Neural crest cell (in vitro differentiated cells): ENCODE data around the gene CHCHD6. TPM values are rescaled to one million over a fixed set of nuclear protein-coding genes. Genes with fewer than 3 reads are reported as not detected.

ENCODE experiments used
- DNase-seq: peaks from one replicate; pipeline ENCODE4 v3.0.0; 2021; ENCODE audit warnings: low read depth, mixed read lengths, low spot score
- H3K27ac Mint-ChIP-seq: one replicate; pipeline ENCODE4 v1.8.0; 2021; ENCODE audit warnings: mild to moderate bottlenecking, mixed read lengths; ENCODE audit not compliant: unreplicated experiment
- H3K27me3 Mint-ChIP-seq: 2 replicates; pipeline ENCODE4 v1.8.0; 2021; ENCODE audit warnings: low read depth, mild to moderate bottlenecking, mixed read lengths
- H3K36me3 Mint-ChIP-seq: 2 replicates; pipeline ENCODE4 v1.8.0; 2021; ENCODE audit warnings: low read depth, mild to moderate bottlenecking, mixed read lengths
- H3K4me1 Mint-ChIP-seq: 2 replicates; pipeline ENCODE4 v1.8.0; 2021; ENCODE audit warnings: mixed read lengths
- H3K4me3 Mint-ChIP-seq: one replicate; pipeline ENCODE4 v1.8.0; 2021; ENCODE audit warnings: mild to moderate bottlenecking, mixed read lengths
- H3K9me3 Mint-ChIP-seq: 2 replicates; pipeline ENCODE4 v1.8.0; 2021; ENCODE audit warnings: mixed read lengths
- total RNA-seq: library from RNA; stranded (reverse); gene quantifications from 2 replicates; pipeline ENCODE4 v1.2.1, GENCODE V29; 2021
- TF ChIP-seq, protein P1 (sequence below): fragments of 200-600 bp; sonication (generic); conservative IDR thresholded peaks from 2 replicates; pipeline ENCODE4 v1.5.0; 2021; ENCODE audit warnings: antibody characterized with exemption, mild to moderate bottlenecking

CHCHD6 gene
- total RNA-seq, 1 donor from 2014 or later = 32.9 TPM

DNA sequence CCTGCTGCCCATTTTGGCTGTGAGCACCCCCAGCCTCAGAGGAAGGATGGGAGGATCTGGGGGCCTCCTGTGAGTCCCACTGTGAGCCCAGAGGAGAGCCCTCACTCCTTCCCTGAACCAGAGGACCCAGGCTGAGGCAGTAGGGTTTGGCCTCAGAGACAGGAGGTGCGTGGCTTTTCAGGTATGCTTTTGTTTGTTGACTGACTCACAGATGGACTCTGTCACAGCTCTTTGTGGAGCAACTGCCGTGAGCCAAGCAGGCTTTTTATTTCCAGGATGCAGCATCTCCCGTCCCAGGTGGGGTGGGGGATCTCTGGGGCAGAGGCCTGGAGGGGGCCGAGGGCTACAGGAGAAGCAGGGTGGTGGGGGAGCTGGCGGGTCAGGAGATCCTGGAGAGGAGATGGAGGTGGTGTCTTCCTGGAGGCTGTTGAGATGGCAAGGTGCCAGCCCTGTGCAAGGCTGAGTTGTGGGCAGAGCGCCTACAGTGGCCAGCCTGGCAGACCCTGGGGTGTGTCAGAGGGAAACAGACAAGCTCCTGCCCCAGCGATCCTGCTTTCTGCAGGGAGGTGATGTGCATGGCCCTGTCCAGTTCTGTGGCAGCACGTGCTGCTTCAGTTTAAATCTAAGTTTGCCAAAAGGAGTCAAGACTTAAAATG lies 302.9 kb downstream of the CHCHD6 start:
- H3K27me3 Mint-ChIP-seq = no peaks in the 10 kb centered on the region
- TF ChIP-seq, protein P1, sequence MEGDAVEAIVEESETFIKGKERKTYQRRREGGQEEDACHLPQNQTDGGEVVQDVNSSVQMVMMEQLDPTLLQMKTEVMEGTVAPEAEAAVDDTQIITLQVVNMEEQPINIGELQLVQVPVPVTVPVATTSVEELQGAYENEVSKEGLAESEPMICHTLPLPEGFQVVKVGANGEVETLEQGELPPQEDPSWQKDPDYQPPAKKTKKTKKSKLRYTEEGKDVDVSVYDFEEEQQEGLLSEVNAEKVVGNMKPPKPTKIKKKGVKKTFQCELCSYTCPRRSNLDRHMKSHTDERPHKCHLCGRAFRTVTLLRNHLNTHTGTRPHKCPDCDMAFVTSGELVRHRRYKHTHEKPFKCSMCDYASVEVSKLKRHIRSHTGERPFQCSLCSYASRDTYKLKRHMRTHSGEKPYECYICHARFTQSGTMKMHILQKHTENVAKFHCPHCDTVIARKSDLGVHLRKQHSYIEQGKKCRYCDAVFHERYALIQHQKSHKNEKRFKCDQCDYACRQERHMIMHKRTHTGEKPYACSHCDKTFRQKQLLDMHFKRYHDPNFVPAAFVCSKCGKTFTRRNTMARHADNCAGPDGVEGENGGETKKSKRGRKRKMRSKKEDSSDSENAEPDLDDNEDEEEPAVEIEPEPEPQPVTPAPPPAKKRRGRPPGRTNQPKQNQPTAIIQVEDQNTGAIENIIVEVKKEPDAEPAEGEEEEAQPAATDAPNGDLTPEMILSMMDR = no peak

DNA sequence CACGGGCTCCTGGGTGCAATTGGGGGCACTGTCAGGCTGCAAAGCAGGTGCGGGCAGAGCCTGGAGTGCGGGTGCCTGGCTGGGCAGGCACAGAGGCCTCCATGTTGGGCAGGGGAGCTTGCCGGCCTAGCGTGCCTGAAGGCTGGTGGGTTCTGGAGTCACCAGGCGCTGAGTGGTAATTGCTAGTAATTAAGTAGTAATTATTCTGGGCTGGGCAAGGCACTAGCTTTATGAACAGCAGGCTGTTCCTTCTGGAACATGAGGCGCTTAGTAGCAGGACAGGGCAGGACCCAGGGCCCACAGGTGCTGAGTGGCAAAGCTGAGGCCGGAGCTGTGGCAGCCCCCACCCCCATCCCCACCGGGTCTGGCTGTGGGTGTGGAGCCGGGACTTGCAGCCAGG lies 304.2 kb downstream of the CHCHD6 start:
- Mint-ChIP-seq H3K4me1 (peaks cover 5% of the 10 kb centered on the region), H3K4me3 (no peak overlapping the region), H3K27me3 (no peaks in the 10 kb centered on the region), H3K36me3 (no peaks in the 10 kb centered on the region), H3K9me3 (no peaks in the 10 kb centered on the region), H3K27ac (no peak overlapping the region)
- TF ChIP-seq, protein P1 = no peak
- DNase-seq = no peak

More for the DNA sequence above, 302.9 kb downstream of the CHCHD6 start:
- Mint-ChIP-seq H3K4me1 (peaks cover 13% of the 10 kb centered on the region), H3K27ac (no peak overlapping the region), H3K4me3 (no peak overlapping the region), H3K9me3 (no peaks in the 10 kb centered on the region), H3K36me3 (no peaks in the 10 kb centered on the region)
- DNase-seq = no peak

DNA sequence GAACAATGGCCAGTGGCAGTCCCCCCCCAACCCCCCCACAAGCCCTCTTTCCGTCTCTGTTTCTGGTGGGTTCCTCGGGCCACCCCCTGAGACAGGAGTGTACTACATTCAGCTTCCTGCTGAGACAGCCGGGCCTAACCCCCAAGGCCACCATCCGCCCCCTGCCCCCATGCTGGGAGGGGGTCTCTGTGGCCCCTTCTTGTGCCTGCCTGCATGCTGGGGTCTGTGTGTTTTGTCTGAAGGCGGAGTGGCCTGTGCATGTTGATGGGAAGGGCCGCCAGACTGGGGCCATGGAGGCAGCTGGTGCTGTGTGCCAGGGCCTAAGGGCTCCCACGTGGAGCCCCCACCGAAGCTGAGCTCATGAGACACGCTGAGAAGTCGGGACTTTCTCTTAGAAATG lies 305.5 kb downstream of the CHCHD6 start:
- Mint-ChIP-seq H3K4me3 (no peak overlapping the region), H3K36me3 (no peaks in the 10 kb centered on the region), H3K9me3 (no peaks in the 10 kb centered on the region)

More for the DNA sequence above, 305.5 kb downstream of the CHCHD6 start:
- DNase-seq = no peak
- Mint-ChIP-seq H3K4me1 (no peaks in the 10 kb centered on the region), H3K27me3 (no peaks in the 10 kb centered on the region), H3K27ac (peak overlapping the region; percentile 92)
- TF ChIP-seq, protein P1 = no peak

Other genes starting within 250 kb of the CHCHD6 start
- 34.3 and 34.7 TPM in 2 replicates for gene ZXDC, start 228.3 kb upstream of the CHCHD6 start, total RNA-seq
- gene UROC1, start 186.5 kb upstream of the CHCHD6 start, total RNA-seq = not detected in 2 replicates
- gene CHST13, start 180.1 kb upstream of the CHCHD6 start, total RNA-seq = 0.19 TPM in 1 of 2 replicates, not detected in the other
- gene C3orf22, start 145.3 kb upstream of the CHCHD6 start, total RNA-seq = not detected in 2 replicates
- gene TXNRD3, start 49.1 kb upstream of the CHCHD6 start, total RNA-seq = 12.8 and 13.8 TPM in 2 replicates